ENCODE measurements around the gene EVI5.

EVI5 gene

GRCh38 chr1:92755541-92756461, 29.1 kb downstream of the EVI5 start:
- Histone ChIP-seq H3K27me3 (no peaks in the 10 kb centered on the region), H3K4me1 (ENCODE audit: control insufficient read depth in 1 of 2, insufficient read depth in 1 of 2, low read depth in 1 of 2, low read length in 1 of 2) (no peaks in the 10 kb centered on the region), H3K36me3 (no peaks in the 10 kb centered on the region), H3K4me3 (ENCODE audit: low read depth in 1 of 2, low read length in 1 of 2) (no peak overlapping the region), H3K9me3 (no peaks in the 10 kb centered on the region), H3K27ac (no peak overlapping the region)
- no peak for TF ChIP-seq CTCF (IDR thresholded peaks at IDR 0.05)

- Histone ChIP-seq H3K27ac (no peak overlapping the region), H3K36me3 (no peaks in the 10 kb centered on the region), H3K4me3 (ENCODE audit: low read depth in 1 of 2, low read length in 1 of 2) (no peak overlapping the region), H3K4me1 (ENCODE audit: control insufficient read depth in 1 of 2, insufficient read depth in 1 of 2, low read depth in 1 of 2, low read length in 1 of 2) (no peaks in the 10 kb centered on the region), H3K9me3 (no peaks in the 10 kb centered on the region), H3K27me3 (no peaks in the 10 kb centered on the region)
- no peak for TF ChIP-seq CTCF (IDR thresholded peaks at IDR 0.05)
These were observed 30.2 kb downstream of the EVI5 start for GRCh38 chr1:92754719-92755050.

- H3K27ac ChIP-seq, result no peak overlapping the region
- no peak for TF ChIP-seq CTCF (IDR thresholded peaks at IDR 0.05)
- no peaks in the 10 kb centered on the region for H3K27me3 ChIP-seq
These were observed 30.7 kb downstream of the EVI5 start for GRCh38 chr1:92754000-92754718.

GRCh38 chr1:92752719-92753118, 32.2 kb downstream of the EVI5 start:
- Histone ChIP-seq H3K4me3 (ENCODE audit: low read depth in 1 of 2, low read length in 1 of 2) (no peak overlapping the region), H3K4me1 (ENCODE audit: control insufficient read depth in 1 of 2, insufficient read depth in 1 of 2, low read depth in 1 of 2, low read length in 1 of 2) (no peaks in the 10 kb centered on the region), H3K9me3 (no peaks in the 10 kb centered on the region), H3K27ac (no peak overlapping the region), H3K27me3 (no peaks in the 10 kb centered on the region), H3K36me3 (no peaks in the 10 kb centered on the region)
- TF ChIP-seq CTCF (IDR thresholded peaks at IDR 0.05), result no peak

More at GRCh38 chr1:92754000-92754718, 30.7 kb downstream of the EVI5 start:
- H3K9me3 ChIP-seq, result no peaks in the 10 kb centered on the region
- no peak overlapping the region for H3K4me3 ChIP-seq (ENCODE audit: low read depth in 1 of 2, low read length in 1 of 2)
- no peaks in the 10 kb centered on the region for H3K36me3 ChIP-seq
- H3K4me1 ChIP-seq (ENCODE audit: control insufficient read depth in 1 of 2, insufficient read depth in 1 of 2, low read depth in 1 of 2, low read length in 1 of 2), result no peaks in the 10 kb centered on the region

- H3K9me3 ChIP-seq, result no peaks in the 10 kb centered on the region
- no peaks in the 10 kb centered on the region for H3K27me3 ChIP-seq
- H3K4me1 ChIP-seq (ENCODE audit: control insufficient read depth in 1 of 2, insufficient read depth in 1 of 2, low read depth in 1 of 2, low read length in 1 of 2), result no peaks in the 10 kb centered on the region
- no peak overlapping the region for H3K27ac ChIP-seq
- no peak for TF ChIP-seq CTCF (IDR thresholded peaks at IDR 0.05)
- H3K36me3 ChIP-seq, result no peaks in the 10 kb centered on the region
- no peak overlapping the region for H3K4me3 ChIP-seq (ENCODE audit: low read depth in 1 of 2, low read length in 1 of 2)
These were observed 35.8 kb downstream of the EVI5 start for GRCh38 chr1:92749024-92749634.

Measured in neutrophil (primary cell).